NCI-H2081 (cell line): ENCODE measurements around the gene PRR33.

ENCODE experiments used
- DNase-seq, 2 experiments: peaks; one replicate each; lab custom pipeline; 2025; lab: John Stamatoyannopoulos, UW

Gene PRR33

GRCh38 chr11:1916132-1916985, 24.7 kb upstream of the PRR33 start:
- no peak for DNase-seq

- DNase-seq = no peak
Measured at GRCh38 chr11:1915795-1916131, 24.1 kb upstream of the PRR33 start.

GRCh38 chr11:1913271-1914060, 21.8 kb upstream of the PRR33 start:
- no peak for DNase-seq

GRCh38 chr11:1912289-1912878, 20.7 kb upstream of the PRR33 start:
- no peak for DNase-seq

GRCh38 chr11:1909524-1909923, 17.8 kb upstream of the PRR33 start:
- DNase-seq = no peak

- DNase-seq = no peak
Measured at GRCh38 chr11:1908618-1909017, 16.9 kb upstream of the PRR33 start.

- no peak for DNase-seq
Measured at GRCh38 chr11:1906611-1907423, 15.1 kb upstream of the PRR33 start.

GRCh38 chr11:1906181-1906580, 14.5 kb upstream of the PRR33 start:
- DNase-seq = no peak

GRCh38 chr11:1899686-1900085, 8.0 kb upstream of the PRR33 start:
- DNase-seq = no peak

GRCh38 chr11:1899090-1899489, 7.4 kb upstream of the PRR33 start:
- DNase-seq = no peak

- DNase-seq = no peak
Measured at GRCh38 chr11:1896923-1897322, 5.2 kb upstream of the PRR33 start.

GRCh38 chr11:1896468-1896867, 4.8 kb upstream of the PRR33 start:
- no peak for DNase-seq

GRCh38 chr11:1894759-1895158, 3.1 kb upstream of the PRR33 start:
- no peak for DNase-seq

- no peak for DNase-seq
Measured at GRCh38 chr11:1893581-1894359, 2.1 kb upstream of the PRR33 start.

- no peak for DNase-seq
Measured at GRCh38 chr11:1892558-1892957, 863 bp upstream of the PRR33 start.

GRCh38 chr11:1892116-1892515, 421 bp upstream of the PRR33 start:
- no peak for DNase-seq

- DNase-seq = no peak
Measured at GRCh38 chr11:1890856-1891830, 552 bp downstream of the PRR33 start.

- no peak for DNase-seq
Measured at GRCh38 chr11:1889941-1890855, 1.5 kb downstream of the PRR33 start.
